Upper lobe of right lung (tissue), 1 donor: ENCODE data around the gene FAM222B. TPM values are rescaled to one million over a fixed set of nuclear protein-coding genes. Genes with fewer than 3 reads are reported as not detected.

ENCODE experiments used
- ATAC-seq: fragments of 200-7000 bp; cut with Tn5 transposase; one replicate; pipeline ENCODE4 v1.9.1; 2020; ENCODE audit warnings: mild to moderate bottlenecking, moderate library complexity
- DNase-seq: peaks from one replicate; pipeline ENCODE4 v3.0.0-alpha.2; 2020
- H3K27ac ChIP-seq: fragments of 200-600 bp; one replicate; pipeline ENCODE4 v1.8.0; 2022
- H3K27me3 ChIP-seq: fragments of 200-600 bp; one replicate; pipeline ENCODE4 v1.8.0; 2022; ENCODE audit warnings: mild to moderate bottlenecking
- H3K36me3 ChIP-seq: fragments of 200-600 bp; one replicate; pipeline ENCODE4 v1.8.0; 2022
- H3K4me1 ChIP-seq: fragments of 200-600 bp; one replicate; pipeline ENCODE4 v1.8.0; 2022
- H3K4me3 ChIP-seq: fragments of 200-600 bp; one replicate; pipeline ENCODE4 v1.8.0; 2022; ENCODE audit warnings: mild to moderate bottlenecking
- H3K9me3 ChIP-seq: fragments of 200-600 bp; one replicate; pipeline ENCODE4 v1.8.0; 2022
- CTCF ChIP-seq: fragments of 200-600 bp; IDR thresholded peaks from one replicate; pipeline ENCODE4 v1.8.0; 2022; ENCODE audit warnings: antibody characterized with exemption
- intact Hi-C: fragments of 100-400 bp; cut with DNase I; formaldehyde crosslinking; loops from one replicate; pipeline ENCODE4 v1.11.0; 2022
- total RNA-seq: library from RNA; stranded (reverse); fragmentation: NEBNext Ultra II Directional; extraction: Animal tissue kit (Norgen Biotek cat#: 25700); gene quantifications from one replicate; pipeline ENCODE4 v1.2.1, GENCODE V29; 2021
- donor health status: DM: no; HTN: yes; CAD: no; lungs with severe emphysema.

Gene FAM222B
- total RNA-seq, 1 donor from 2014 or later: 22.2 TPM

GRCh38 chr17:28750178-28751047, 92.2 kb downstream of the FAM222B start:
- peak; percentile 100 for TF ChIP-seq CTCF
- peaks cover 49% of the 10 kb centered on the region for H3K4me1 ChIP-seq
- H3K9me3 ChIP-seq: no peaks in the 10 kb centered on the region
- H3K27me3 ChIP-seq: no peaks in the 10 kb centered on the region
- DNase-seq: peak; percentile 95
- H3K4me3 ChIP-seq: no peak overlapping the region
- peaks cover 25% of the 10 kb centered on the region for H3K36me3 ChIP-seq
- ATAC-seq: peak; percentile 82
- no peak overlapping the region for H3K27ac ChIP-seq
- intact Hi-C loops: no loop called here

GRCh38 chr17:28749516-28750177, 92.9 kb downstream of the FAM222B start:
- H3K4me3 ChIP-seq: no peak overlapping the region
- DNase-seq: peak; percentile 65
- H3K9me3 ChIP-seq: no peaks in the 10 kb centered on the region
- H3K36me3 ChIP-seq: peaks cover 25% of the 10 kb centered on the region
- TF ChIP-seq CTCF: no peak
- H3K27me3 ChIP-seq: no peaks in the 10 kb centered on the region
- no peak for ATAC-seq
- intact Hi-C loops: no loop called here
- H3K27ac ChIP-seq: peak overlapping the region; percentile 36
- H3K4me1 ChIP-seq: peaks cover 49% of the 10 kb centered on the region

GRCh38 chr17:28748852-28749515, 93.6 kb downstream of the FAM222B start:
- H3K36me3 ChIP-seq: peaks cover 25% of the 10 kb centered on the region
- peak; percentile 1 for ATAC-seq
- intact Hi-C loops: no loop called here
- no peaks in the 10 kb centered on the region for H3K27me3 ChIP-seq
- peaks cover 49% of the 10 kb centered on the region for H3K4me1 ChIP-seq
- no peak overlapping the region for H3K4me3 ChIP-seq
- H3K9me3 ChIP-seq: no peaks in the 10 kb centered on the region
- peak overlapping the region; percentile 94 for H3K27ac ChIP-seq
- no peak for TF ChIP-seq CTCF
- peak; percentile 66 for DNase-seq

- no peaks in the 10 kb centered on the region for H3K27me3 ChIP-seq
- peaks cover 25% of the 10 kb centered on the region for H3K36me3 ChIP-seq
- H3K27ac ChIP-seq: peak overlapping the region; percentile 94
- no peaks in the 10 kb centered on the region for H3K9me3 ChIP-seq
- no peak for TF ChIP-seq CTCF
- ATAC-seq (no peak), DNase-seq (no peak)
- H3K4me3 ChIP-seq: no peak overlapping the region
- intact Hi-C loops: no loop called here
- peaks cover 50% of the 10 kb centered on the region for H3K4me1 ChIP-seq
Measured at GRCh38 chr17:28747801-28748750, 94.5 kb downstream of the FAM222B start.
